ENCODE measurements around the gene FARP2. TPM values are rescaled to one million over a fixed set of nuclear protein-coding genes. Genes with fewer than 3 reads are reported as not detected.

FARP2 gene
- total RNA-seq, 1 experiment from 2014 or later = 49.3 TPM

GRCh38 chr2:241509155-241509784 is 153.2 kb downstream of the FARP2 start (continued):
- no peak for TF ChIP-seq YY1 (IDR thresholded peaks at IDR 0.05; ENCODE audit: extremely low read depth, insufficient replicate concordance, low read depth, low read length)
- no peak for TF ChIP-seq SP1 (IDR thresholded peaks at IDR 0.05; ENCODE audit: low read depth)
- no peak for TF ChIP-seq RAD21 (IDR thresholded peaks at IDR 0.05; ENCODE audit: low read depth)
- TF ChIP-seq EZH2 (IDR thresholded peaks at IDR 0.05) = no peak

DNA sequence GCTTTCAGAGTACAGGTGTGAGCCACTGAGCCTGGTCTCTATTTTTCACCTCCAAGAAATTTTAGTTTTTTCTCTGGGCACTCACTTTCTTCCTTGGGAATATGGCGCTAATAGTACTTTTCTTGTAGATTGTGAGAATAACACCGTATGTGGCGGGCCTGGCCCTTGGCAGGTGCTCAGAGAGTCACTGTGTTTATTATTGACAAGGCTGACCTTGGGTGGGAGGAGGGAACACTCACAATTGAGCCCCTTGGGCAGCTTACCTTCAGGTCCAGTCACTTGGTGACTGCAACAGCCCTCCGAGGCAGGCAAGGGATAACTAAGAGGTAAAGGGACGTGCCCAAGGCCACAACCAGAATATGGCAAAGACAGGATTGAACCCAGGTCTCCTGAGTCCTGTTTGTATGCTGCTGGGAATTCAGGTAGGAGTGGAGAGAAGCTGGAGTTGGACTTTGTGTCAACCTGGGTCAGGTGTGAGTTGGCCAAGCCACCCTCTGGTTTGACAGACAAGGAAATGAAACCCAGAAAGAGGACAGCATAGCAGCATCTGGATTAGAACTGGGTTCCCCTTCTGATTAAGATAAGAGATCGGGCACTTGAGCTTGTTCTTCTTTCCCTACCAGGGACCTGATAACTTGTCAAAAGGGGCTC is 155.1 kb downstream of the FARP2 start:
- Histone ChIP-seq H3K4me2 (ENCODE audit: low read length) (no peak overlapping the region), H4K20me1 (ENCODE audit: insufficient read depth) (no peaks in the 10 kb centered on the region), H3K9me2 (ENCODE audit: insufficient read depth) (no peaks in the 10 kb centered on the region), H3K4me3 (replicated peaks in 1 of 2; ENCODE audit: low read depth in 1 of 2, low read length in 2 of 2) (no peak overlapping the region), H3K9ac (ENCODE audit: low read length) (no peak overlapping the region), H3K27me3 (ENCODE audit: insufficient read depth, low read length) (0 out of 2 replicates have a peak, but pooled peaks cover 3% of the 10 kb centered on the region), H2AFZ (ENCODE audit: low read depth, low read length, poor library complexity, severe bottlenecking) (no peak overlapping the region), H3K9me3 (ENCODE audit: control insufficient read depth in 1 of 2, insufficient read depth in 1 of 2, low read depth in 1 of 2, low read length in 2 of 2) (no peaks in the 10 kb centered on the region), H3K36me3 (ENCODE audit: control insufficient read depth in 1 of 2, insufficient read depth in 2 of 2, low read length in 2 of 2) (no peaks in the 10 kb centered on the region), H3K4me1 (ENCODE audit: control insufficient read depth in 1 of 2, insufficient read depth in 2 of 2, low read length in 2 of 2) (peaks cover 12 to 20% of the 10 kb centered on the region in 2 experiments), H3K79me2 (ENCODE audit: insufficient read depth, low read length) (peaks cover 19% of the 10 kb centered on the region), H3K27ac (ENCODE audit: low read depth, low read length) (no peak overlapping the region)
- ATAC-seq (no peak), DNase-seq (ENCODE audit: low read depth, low spot score) (no peak)
- ChIA-PET CTCF (no interaction called here), POLR2A (no interaction called here), RAD21 (ENCODE audit: low non-redundant PET in 1 of 2, low total read pairs in 2 of 2, uncharacterized antibody in 2 of 2, unreplicated experiment in 2 of 2) (no interaction called here)
- intact Hi-C loops (cut with micrococcal nuclease) = no loop called here
- TF ChIP-seq YY1 (IDR thresholded peaks at IDR 0.05; ENCODE audit: extremely low read depth, insufficient replicate concordance, low read depth, low read length) = no peak
- no TSS peak for BruUV-seq (replicated peaks)

DNA sequence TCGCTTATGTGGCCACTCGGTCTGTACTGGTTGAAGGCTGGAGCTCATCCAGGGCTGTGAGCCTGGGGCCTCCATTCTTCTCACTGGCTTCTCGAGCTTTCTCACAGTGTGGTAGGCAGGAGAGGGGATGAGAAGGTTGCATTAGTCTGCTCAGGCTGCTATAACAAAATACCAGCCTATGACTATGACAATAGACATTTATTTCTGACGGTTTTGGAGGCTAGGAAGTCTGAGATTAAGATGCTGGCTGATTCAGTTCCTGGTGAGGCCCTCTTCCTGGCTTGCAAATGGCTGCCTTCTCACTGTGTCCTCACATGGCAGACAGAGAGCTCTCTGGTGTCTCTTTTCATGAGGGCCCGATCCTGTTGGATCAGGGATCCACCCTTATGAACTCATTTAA is 158.5 kb downstream of the FARP2 start:
- Histone ChIP-seq H3K4me1 (ENCODE audit: control insufficient read depth in 1 of 2, insufficient read depth in 2 of 2, low read length in 2 of 2) (no peaks in the 10 kb centered on the region), H3K27ac (ENCODE audit: low read depth, low read length) (no peak overlapping the region), H3K9me2 (ENCODE audit: insufficient read depth) (no peaks in the 10 kb centered on the region), H2AFZ (ENCODE audit: low read depth, low read length, poor library complexity, severe bottlenecking) (no peak overlapping the region), H3K4me2 (ENCODE audit: low read length) (no peak overlapping the region), H3K79me2 (ENCODE audit: insufficient read depth, low read length) (no peaks in the 10 kb centered on the region), H3K36me3 (ENCODE audit: control insufficient read depth in 1 of 2, insufficient read depth in 2 of 2, low read length in 2 of 2) (no peaks in the 10 kb centered on the region), H3K27me3 (ENCODE audit: insufficient read depth, low read length) (0 out of 2 replicates have a peak, but pooled peaks cover 3% of the 10 kb centered on the region), H3K9ac (ENCODE audit: low read length) (no peak overlapping the region), H3K9me3 (ENCODE audit: control insufficient read depth in 1 of 2, insufficient read depth in 1 of 2, low read depth in 1 of 2, low read length in 2 of 2) (peaks cover 0 to 6% of the 10 kb centered on the region in 2 experiments; a peak in 1 of 4 replicates), H3K4me3 (replicated peaks in 1 of 2; ENCODE audit: low read depth in 1 of 2, low read length in 2 of 2) (no peak overlapping the region), H4K20me1 (ENCODE audit: insufficient read depth) (no peaks in the 10 kb centered on the region)
- no TSS peak for BruUV-seq (replicated peaks)
- intact Hi-C loops (cut with micrococcal nuclease) = no loop called here
- ChIA-PET POLR2A (no interaction called here), RAD21 (ENCODE audit: low non-redundant PET in 1 of 2, low total read pairs in 2 of 2, uncharacterized antibody in 2 of 2, unreplicated experiment in 2 of 2) (no interaction called here), CTCF (no interaction called here)
- no peak for DNase-seq (ENCODE audit: low read depth, low spot score)
- no peak for ATAC-seq
- TF ChIP-seq, protein P1, sequence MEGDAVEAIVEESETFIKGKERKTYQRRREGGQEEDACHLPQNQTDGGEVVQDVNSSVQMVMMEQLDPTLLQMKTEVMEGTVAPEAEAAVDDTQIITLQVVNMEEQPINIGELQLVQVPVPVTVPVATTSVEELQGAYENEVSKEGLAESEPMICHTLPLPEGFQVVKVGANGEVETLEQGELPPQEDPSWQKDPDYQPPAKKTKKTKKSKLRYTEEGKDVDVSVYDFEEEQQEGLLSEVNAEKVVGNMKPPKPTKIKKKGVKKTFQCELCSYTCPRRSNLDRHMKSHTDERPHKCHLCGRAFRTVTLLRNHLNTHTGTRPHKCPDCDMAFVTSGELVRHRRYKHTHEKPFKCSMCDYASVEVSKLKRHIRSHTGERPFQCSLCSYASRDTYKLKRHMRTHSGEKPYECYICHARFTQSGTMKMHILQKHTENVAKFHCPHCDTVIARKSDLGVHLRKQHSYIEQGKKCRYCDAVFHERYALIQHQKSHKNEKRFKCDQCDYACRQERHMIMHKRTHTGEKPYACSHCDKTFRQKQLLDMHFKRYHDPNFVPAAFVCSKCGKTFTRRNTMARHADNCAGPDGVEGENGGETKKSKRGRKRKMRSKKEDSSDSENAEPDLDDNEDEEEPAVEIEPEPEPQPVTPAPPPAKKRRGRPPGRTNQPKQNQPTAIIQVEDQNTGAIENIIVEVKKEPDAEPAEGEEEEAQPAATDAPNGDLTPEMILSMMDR (IDR thresholded peaks at IDR 0.05 in 2 of 3, conservative IDR thresholded peaks at IDR 0.05 in 1 of 3; ENCODE audit: borderline replicate concordance in 1 of 3, insufficient read depth in 1 of 3, low read depth in 2 of 3, low read length in 2 of 3) = no peak
- TF ChIP-seq, protein P2, sequence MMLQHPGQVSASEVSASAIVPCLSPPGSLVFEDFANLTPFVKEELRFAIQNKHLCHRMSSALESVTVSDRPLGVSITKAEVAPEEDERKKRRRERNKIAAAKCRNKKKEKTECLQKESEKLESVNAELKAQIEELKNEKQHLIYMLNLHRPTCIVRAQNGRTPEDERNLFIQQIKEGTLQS (IDR thresholded peaks at IDR 0.05) = no peak
- no peak for TF ChIP-seq FOSL1 (IDR thresholded peaks at IDR 0.05; ENCODE audit: low read depth)
- TF ChIP-seq JUND (IDR thresholded peaks at IDR 0.05) = no peak
- no peak for TF ChIP-seq YY1 (IDR thresholded peaks at IDR 0.05; ENCODE audit: extremely low read depth, insufficient replicate concordance, low read depth, low read length)
- TF ChIP-seq CEBPB (IDR thresholded peaks at IDR 0.05; ENCODE audit: low read depth) = no peak
- no peak for TF ChIP-seq POLR2AphosphoS5 (IDR thresholded peaks at IDR 0.05; ENCODE audit: low read depth, low read length)
- TF ChIP-seq EZH2phosphoT487 (IDR thresholded peaks at IDR 0.05; ENCODE audit: borderline replicate concordance) = no peak
- no peak for TF ChIP-seq ELF1 (IDR thresholded peaks at IDR 0.05; ENCODE audit: borderline replicate concordance, low read depth)
- TF ChIP-seq ZFX (IDR thresholded peaks at IDR 0.05) = no peak
- TF ChIP-seq SRF (IDR thresholded peaks at IDR 0.05; ENCODE audit: low read depth) = no peak
- TF ChIP-seq CBX3 (IDR thresholded peaks at IDR 0.05; ENCODE audit: low read depth) = no peak

Measured in HCT116 (cell line).